BLaER1 (cell line): ENCODE measurements around the gene TFDP1.

Experiments used
- H3K27ac ChIP-seq: shearing (Covaris generic); formaldehyde crosslinking; 2 replicates; pipeline ENCODE4 v1.8.1; 2022
- H3K27me3 ChIP-seq: shearing (Covaris generic); formaldehyde crosslinking; 2 replicates; pipeline ENCODE4 v1.8.1; 2022
- H3K36me3 ChIP-seq: shearing (Covaris generic); formaldehyde crosslinking; 2 replicates; pipeline ENCODE4 v1.8.1; 2022
- H3K4me1 ChIP-seq: shearing (Covaris generic); formaldehyde crosslinking; 2 replicates; pipeline ENCODE4 v1.8.1; 2022
- H3K4me2 ChIP-seq: shearing (Covaris generic); formaldehyde crosslinking; 2 replicates; pipeline ENCODE4 v1.8.1; 2022
- H3K4me3 ChIP-seq: shearing (Covaris generic); formaldehyde crosslinking; 2 replicates; pipeline ENCODE4 v1.8.1; 2022
- H3K9ac ChIP-seq: shearing (Covaris generic); formaldehyde crosslinking; 2 replicates; pipeline ENCODE4 v1.8.1; 2022
- H3K9me3 ChIP-seq: shearing (Covaris generic); formaldehyde crosslinking; 2 replicates; pipeline ENCODE4 v1.8.1; 2022
- H4K20me1 ChIP-seq: shearing (Covaris generic); formaldehyde crosslinking; 2 replicates; pipeline ENCODE4 v1.8.1; 2022
- Cebpa-rat ChIP-seq: shearing (Covaris generic); IDR thresholded peaks from 2 replicates; pipeline ENCODE4 v1.8.1; 2022

The TFDP1 gene, protein sequence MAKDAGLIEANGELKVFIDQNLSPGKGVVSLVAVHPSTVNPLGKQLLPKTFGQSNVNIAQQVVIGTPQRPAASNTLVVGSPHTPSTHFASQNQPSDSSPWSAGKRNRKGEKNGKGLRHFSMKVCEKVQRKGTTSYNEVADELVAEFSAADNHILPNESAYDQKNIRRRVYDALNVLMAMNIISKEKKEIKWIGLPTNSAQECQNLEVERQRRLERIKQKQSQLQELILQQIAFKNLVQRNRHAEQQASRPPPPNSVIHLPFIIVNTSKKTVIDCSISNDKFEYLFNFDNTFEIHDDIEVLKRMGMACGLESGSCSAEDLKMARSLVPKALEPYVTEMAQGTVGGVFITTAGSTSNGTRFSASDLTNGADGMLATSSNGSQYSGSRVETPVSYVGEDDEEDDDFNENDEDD

DNA sequence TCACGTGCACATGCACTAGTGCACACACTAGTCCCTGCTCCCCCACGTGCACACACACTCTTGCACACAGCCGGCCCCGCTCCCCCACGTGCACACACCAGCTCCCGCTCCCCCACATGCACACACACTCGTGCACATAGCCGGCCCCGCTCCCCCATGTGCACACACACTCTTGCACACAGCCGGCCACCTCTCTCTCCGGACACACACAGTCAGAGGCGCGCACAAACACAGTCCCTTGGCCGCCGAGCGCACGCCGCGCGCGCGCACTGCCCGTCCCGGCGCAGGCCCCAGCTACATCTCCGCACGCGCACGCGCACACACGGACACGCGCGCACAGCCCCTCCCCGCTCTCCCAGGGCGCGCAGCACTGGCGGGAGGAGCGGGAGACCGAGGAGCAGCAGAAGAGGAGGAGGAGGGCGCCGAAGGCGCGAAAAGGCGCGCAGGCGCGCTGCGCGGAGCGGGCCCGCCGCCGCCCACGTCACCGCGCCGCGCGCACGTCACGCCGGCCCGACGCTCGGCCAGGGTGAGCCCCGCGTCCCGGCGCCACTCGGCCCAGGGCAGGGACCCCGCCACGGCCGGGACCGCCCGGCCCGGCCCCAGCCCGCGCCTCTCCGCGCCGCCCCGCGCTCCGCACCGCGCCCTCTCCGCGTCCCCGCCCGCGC, at the start of gene TFDP1:
TFDP1 (plus strand) TSS at position 549 of the 665 bp plus-strand sequence. CDS start 1,085 bp downstream, outside the sequence.
- Histone ChIP-seq H3K27me3 (no peaks in the 10 kb centered on the region), H3K4me3 (peak within 1 kb of the TSS; percentile 89), H3K4me2 (peak within 1 kb of the TSS; percentile 98), H3K4me1 (peaks cover 36% of the 10 kb centered on the region), H3K27ac (peak within 1 kb of the TSS; percentile 91), H3K36me3 (peaks cover 31% of the 10 kb centered on the region), H3K9ac (peak within 1 kb of the TSS; percentile 87), H4K20me1 (peaks cover 41% of the 10 kb centered on the region), H3K9me3 (no peaks in the 10 kb centered on the region)
- no peak for TF ChIP-seq Cebpa-rat

DNA sequence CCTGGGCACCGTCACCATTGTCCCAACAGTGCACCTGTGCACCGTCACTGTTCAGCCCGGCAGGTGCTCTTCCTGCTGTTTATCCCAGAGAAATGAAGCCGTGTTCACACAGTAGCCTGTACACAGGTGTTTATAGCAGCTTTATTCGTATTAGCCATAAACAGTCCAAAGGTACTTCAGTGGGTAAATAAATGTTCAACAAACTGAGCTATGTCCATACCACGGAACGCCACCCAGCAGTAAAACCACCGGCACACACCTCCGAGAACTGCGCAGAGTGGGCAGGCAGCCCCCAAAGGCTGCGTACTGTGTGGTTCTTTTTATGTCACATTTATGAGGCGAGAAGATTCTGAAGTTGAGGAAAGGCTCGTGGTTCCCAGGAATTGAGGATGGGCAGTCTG, 49.2 kb upstream of the TFDP1 start:
- no peak overlapping the region for H3K9ac ChIP-seq
- peaks cover 80% of the 10 kb centered on the region for H3K4me1 ChIP-seq
- H3K27me3 ChIP-seq = no peaks in the 10 kb centered on the region
- H3K9me3 ChIP-seq = peaks cover 4% of the 10 kb centered on the region; the same call in 1 of the 2 replicates
- H3K4me2 ChIP-seq = peak overlapping the region; percentile 80
- H4K20me1 ChIP-seq = 0 out of 2 replicates have a peak, but pooled peaks cover 4% of the 10 kb centered on the region
- TF ChIP-seq Cebpa-rat = no peak
- H3K27ac ChIP-seq = no peak overlapping the region
- H3K36me3 ChIP-seq = peaks cover 23% of the 10 kb centered on the region
- H3K4me3 ChIP-seq = no peak overlapping the region

DNA sequence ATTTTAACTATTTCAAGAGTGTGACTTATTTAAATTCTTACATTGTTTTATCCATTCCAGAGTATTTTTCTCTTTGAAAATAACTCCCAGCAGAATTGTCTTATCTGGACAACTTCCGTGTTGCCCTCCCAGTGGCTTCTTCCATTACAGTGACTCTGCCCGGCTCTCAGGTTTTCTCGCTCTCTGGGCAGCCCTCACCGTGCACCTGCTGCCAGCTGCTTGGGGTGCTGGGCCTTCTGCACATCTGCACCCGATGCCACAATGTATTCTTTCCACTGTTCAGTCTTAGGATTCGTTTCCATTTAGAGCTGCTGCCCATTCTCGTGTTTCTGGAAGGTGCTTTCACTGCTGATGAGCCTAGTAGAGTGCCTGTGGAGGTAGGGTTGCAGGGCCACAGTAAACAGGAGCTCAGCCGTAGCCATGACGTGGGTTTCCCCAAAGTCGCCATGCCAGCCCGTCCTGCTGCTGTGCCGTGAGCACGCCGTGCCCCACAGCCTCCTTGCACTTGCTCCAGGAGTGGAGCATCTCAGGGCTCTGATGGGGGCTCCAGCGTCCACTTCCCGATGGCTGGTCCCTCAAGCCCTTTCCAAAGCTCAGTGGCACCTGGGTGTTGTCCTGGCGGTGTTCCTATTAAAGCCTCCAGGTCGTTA, 48.0 kb upstream of the TFDP1 start:
- Histone ChIP-seq H3K4me3 (no peak overlapping the region), H3K36me3 (peaks cover 26% of the 10 kb centered on the region), H3K9ac (no peak overlapping the region), H3K27me3 (no peaks in the 10 kb centered on the region), H3K27ac (no peak overlapping the region), H3K4me2 (peak overlapping the region; percentile 42), H4K20me1 (0 out of 2 replicates have a peak, but pooled peaks cover 4% of the 10 kb centered on the region), H3K4me1 (peaks cover 81% of the 10 kb centered on the region), H3K9me3 (peaks cover 16% of the 10 kb centered on the region)
- TF ChIP-seq Cebpa-rat = no peak

DNA sequence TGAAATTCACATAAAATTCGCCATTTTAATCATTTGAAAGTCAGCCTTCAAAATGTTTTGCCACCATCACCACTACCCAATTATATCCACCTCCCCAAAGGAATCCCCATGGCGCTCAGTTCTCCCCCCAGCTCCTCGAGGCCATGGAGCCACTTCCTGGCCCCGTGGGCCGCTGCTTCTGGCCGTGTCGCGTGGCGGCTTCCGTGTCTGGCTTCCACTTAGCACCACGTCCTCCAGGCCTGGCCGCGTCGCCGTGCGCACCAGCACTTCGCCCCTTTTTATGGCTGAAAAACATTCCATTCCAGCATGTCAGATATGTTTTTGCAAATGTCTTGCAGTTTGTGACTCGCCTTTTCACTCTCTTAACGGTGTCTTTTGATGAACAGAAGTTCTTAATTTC, 47.3 kb upstream of the TFDP1 start:
- 0 out of 2 replicates have a peak, but pooled peaks cover 3% of the 10 kb centered on the region for H4K20me1 ChIP-seq
- H3K4me3 ChIP-seq = no peak overlapping the region
- no peaks in the 10 kb centered on the region for H3K27me3 ChIP-seq
- peak overlapping the region; percentile 42 for H3K4me2 ChIP-seq
- no peak overlapping the region for H3K9ac ChIP-seq
- H3K27ac ChIP-seq = no peak overlapping the region
- no peak for TF ChIP-seq Cebpa-rat
- H3K36me3 ChIP-seq = peaks cover 23% of the 10 kb centered on the region
- peaks cover 75% of the 10 kb centered on the region for H3K4me1 ChIP-seq
- peaks cover 18% of the 10 kb centered on the region for H3K9me3 ChIP-seq

DNA sequence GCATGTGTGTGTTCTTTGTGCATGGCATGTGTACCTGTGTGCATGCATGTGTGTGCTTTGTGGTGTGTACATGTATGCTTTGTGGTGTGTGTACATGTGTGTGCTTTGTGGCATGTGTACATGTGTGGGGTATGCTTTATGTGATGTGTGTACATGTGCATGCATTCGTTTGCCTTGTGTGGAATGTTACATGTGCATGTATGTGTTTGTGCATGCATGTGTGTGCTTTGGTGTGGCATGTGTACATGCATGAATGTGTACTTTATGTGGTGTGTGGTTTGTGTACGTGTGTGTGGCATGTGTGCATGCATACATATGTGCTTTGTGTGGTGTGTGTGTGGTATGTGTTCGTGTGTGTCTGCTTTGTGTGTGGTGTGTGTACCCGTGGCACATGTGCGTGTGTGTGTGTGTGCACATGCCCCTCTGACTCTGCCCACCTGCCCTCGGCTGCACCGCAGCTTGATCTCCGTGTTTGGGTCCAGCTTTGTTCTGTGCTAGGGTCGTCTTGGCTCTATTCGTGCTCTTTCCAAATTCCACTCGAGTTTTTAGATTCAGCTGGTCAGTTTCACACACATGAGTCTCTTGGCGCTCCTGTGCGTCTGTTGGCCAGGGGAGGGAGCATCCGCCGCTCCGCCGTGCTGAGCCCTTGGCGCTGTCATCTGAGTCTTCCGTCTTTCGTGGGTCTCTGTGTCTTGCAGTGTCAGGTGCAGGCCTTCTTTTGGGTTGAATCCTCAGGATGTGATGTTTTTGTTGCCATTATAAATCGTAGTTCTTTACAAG, 46.5 kb upstream of the TFDP1 start:
- Histone ChIP-seq H3K9ac (no peak overlapping the region), H3K27me3 (no peaks in the 10 kb centered on the region), H3K4me3 (no peak overlapping the region), H4K20me1 (no peaks in the 10 kb centered on the region), H3K9me3 (peaks cover 24% of the 10 kb centered on the region), H3K4me1 (peaks cover 66% of the 10 kb centered on the region), H3K4me2 (no peak overlapping the region), H3K36me3 (peaks cover 29% of the 10 kb centered on the region), H3K27ac (no peak overlapping the region)
- TF ChIP-seq Cebpa-rat = no peak

DNA sequence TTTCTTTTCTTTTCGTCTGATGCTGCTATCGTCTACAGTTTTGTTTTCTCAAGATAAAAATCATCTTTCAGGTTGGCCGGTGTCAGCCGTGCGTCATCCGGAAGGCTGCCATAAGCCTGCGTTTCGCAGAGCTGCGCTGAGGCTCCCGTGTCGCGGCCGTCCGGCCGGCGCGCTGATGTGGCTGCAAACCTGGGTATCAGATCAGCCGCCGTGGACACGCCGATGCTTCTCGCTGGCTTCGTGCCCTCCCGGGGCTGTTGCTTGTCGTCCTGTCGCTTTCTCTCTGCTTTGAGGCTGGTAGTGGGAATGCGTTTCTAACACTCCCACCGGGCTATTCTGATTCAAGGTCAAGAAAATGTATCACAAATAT, 45.9 kb upstream of the TFDP1 start:
- Histone ChIP-seq H3K27me3 (no peaks in the 10 kb centered on the region), H3K4me1 (peaks cover 60% of the 10 kb centered on the region), H3K4me2 (no peak overlapping the region), H3K9ac (no peak overlapping the region), H4K20me1 (no peaks in the 10 kb centered on the region), H3K36me3 (peaks cover 29% of the 10 kb centered on the region), H3K4me3 (no peak overlapping the region), H3K27ac (no peak overlapping the region), H3K9me3 (peaks cover 24% of the 10 kb centered on the region)
- TF ChIP-seq Cebpa-rat = no peak

DNA sequence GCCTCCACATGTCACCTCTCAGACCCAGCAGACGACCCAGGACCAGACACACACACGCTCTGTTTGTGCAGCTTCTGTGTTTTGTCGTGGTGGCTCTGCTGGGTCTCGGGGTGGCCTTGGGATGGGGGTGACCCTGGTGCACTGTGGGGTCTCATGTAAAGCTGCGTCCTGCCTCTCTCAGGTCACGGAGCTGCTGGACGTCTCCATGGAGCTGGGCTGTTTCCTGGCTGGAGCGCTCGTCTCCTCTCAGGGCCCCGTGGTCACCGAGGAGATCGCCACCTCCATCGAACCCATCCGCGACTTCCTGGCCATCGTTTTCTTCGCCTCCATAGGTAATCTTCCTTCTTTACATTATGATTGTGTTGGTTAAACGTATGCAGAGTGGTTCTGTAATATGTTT, 45.4 kb upstream of the TFDP1 start:
- no peak for TF ChIP-seq Cebpa-rat
- Histone ChIP-seq H4K20me1 (peaks cover 3% of the 10 kb centered on the region; the same call in 1 of the 2 replicates), H3K9ac (0 out of 2 replicates have a peak overlapping the region, but pooled peaks have one; percentile 2), H3K9me3 (peaks cover 24% of the 10 kb centered on the region), H3K4me1 (peaks cover 55% of the 10 kb centered on the region), H3K27ac (peak overlapping the region; percentile 74), H3K27me3 (no peaks in the 10 kb centered on the region), H3K4me2 (peak overlapping the region; percentile 48), H3K4me3 (no peak overlapping the region), H3K36me3 (peaks cover 33% of the 10 kb centered on the region)

DNA sequence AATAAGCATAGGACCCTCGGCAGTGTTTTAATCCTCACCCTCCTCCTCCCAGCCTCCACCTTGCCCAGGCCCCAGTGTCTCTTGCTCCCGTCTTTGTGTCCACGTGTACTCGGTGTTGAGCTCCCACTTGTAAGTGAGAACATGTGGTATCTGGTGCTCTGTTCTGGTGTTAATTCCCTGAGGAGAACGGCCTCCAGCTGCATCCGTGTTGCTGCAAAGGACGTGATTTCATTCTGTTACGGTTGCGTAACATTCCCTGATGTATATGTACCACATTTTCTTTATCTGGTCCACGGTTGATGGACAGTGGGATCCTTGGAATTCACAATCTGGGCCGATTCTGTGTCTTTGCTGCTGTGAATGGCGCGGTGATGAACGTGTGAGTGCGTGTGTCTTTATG, 44.7 kb upstream of the TFDP1 start:
- Histone ChIP-seq H4K20me1 (peaks cover 9% of the 10 kb centered on the region; the same call in 1 of the 2 replicates), H3K4me2 (peak overlapping the region; percentile 48), H3K27me3 (no peaks in the 10 kb centered on the region), H3K9me3 (peaks cover 24% of the 10 kb centered on the region), H3K36me3 (peaks cover 40% of the 10 kb centered on the region), H3K9ac (0 out of 2 replicates have a peak overlapping the region, but pooled peaks have one; percentile 2), H3K4me1 (peaks cover 50% of the 10 kb centered on the region), H3K27ac (peak overlapping the region; percentile 74), H3K4me3 (no peak overlapping the region)
- peak; percentile 100 for TF ChIP-seq Cebpa-rat

DNA sequence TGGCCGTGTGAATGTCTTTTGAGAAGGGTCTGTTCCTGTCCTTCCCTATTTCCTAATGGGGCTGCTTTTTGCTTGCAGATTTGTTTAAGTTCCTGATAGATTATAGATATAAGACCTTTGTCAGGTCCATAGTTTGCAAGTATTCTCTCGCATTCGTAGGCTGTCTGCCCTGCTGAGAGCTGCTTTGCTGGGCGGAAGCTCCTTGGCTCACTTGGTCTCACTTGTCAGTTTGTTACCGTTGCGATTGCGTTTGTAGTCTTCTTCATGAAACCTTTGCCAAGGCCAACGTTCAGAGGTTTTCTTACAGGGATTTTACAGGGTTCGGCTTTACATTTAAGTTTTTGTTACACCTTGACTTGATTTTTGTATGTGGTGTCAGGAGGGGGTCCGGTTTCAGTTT, 44.0 kb upstream of the TFDP1 start:
- TF ChIP-seq Cebpa-rat = no peak
- H3K4me2 ChIP-seq = peak overlapping the region; percentile 48

More for the DNA sequence above, 44.0 kb upstream of the TFDP1 start:
- Histone ChIP-seq H3K36me3 (peaks cover 43% of the 10 kb centered on the region), H3K4me1 (peaks cover 50% of the 10 kb centered on the region), H3K4me3 (0 out of 2 replicates have a peak overlapping the region, but pooled peaks have one; percentile 0), H4K20me1 (peaks cover 16% of the 10 kb centered on the region; the same call in 1 of the 2 replicates), H3K9ac (no peak overlapping the region), H3K27ac (peak overlapping the region; percentile 74), H3K27me3 (no peaks in the 10 kb centered on the region), H3K9me3 (peaks cover 24% of the 10 kb centered on the region)
